Lower lobe of right lung (tissue), 2 donors: ENCODE results near the gene MYO1H. TPM values are rescaled to one million over a fixed set of nuclear protein-coding genes. Genes with fewer than 3 reads are reported as not detected.

Source experiments
- ATAC-seq, 2 donors: fragments of 200-7000 bp; cut with Tn5 transposase; one replicate each; pipeline ENCODE4 v1.9.1; 2020 to 2022; ENCODE audit warnings: mild to moderate bottlenecking in 2 of 2, moderate library complexity in 2 of 2
- DNase-seq: peaks from one replicate; pipeline ENCODE4 v3.0.0-alpha.2; 2020
- H3K27ac ChIP-seq: fragments of 200-600 bp; one replicate; pipeline ENCODE4 v1.8.0; 2022
- H3K27me3 ChIP-seq: fragments of 200-600 bp; one replicate; pipeline ENCODE4 v1.8.0; 2022; ENCODE audit warnings: low read depth
- H3K36me3 ChIP-seq: fragments of 200-600 bp; one replicate; pipeline ENCODE4 v1.8.0; 2022; ENCODE audit warnings: mild to moderate bottlenecking
- H3K4me1 ChIP-seq: fragments of 200-600 bp; one replicate; pipeline ENCODE4 v1.8.0; 2022
- H3K4me3 ChIP-seq: fragments of 200-600 bp; one replicate; pipeline ENCODE4 v1.8.0; 2022; ENCODE audit warnings: mild to moderate bottlenecking
- H3K9me3 ChIP-seq: fragments of 200-600 bp; one replicate; pipeline ENCODE4 v1.8.0; 2022
- intact Hi-C: fragments of 100-400 bp; cut with DNase I; formaldehyde crosslinking; loops from one replicate; pipeline ENCODE4 v1.11.0; 2022
- total RNA-seq: library from RNA; stranded (reverse); fragmentation: NEBNext Ultra II Directional; extraction: Animal tissue kit (Norgen Biotek cat#: 25700); gene quantifications from one replicate; pipeline ENCODE4 v1.2.1, GENCODE V29; 2021
- TF ChIP-seq, protein P1 (sequence below): fragments of 200-600 bp; IDR thresholded peaks from one replicate; pipeline ENCODE4 v1.8.0; 2022; ENCODE audit warnings: antibody characterized with exemption, mild to moderate bottlenecking
- donor health status: DM: no; HTN: yes; CAD: no; lungs with severe emphysema.

The MYO1H gene
- total RNA-seq, 1 donor from 2014 or later = 0.30 TPM

DNA sequence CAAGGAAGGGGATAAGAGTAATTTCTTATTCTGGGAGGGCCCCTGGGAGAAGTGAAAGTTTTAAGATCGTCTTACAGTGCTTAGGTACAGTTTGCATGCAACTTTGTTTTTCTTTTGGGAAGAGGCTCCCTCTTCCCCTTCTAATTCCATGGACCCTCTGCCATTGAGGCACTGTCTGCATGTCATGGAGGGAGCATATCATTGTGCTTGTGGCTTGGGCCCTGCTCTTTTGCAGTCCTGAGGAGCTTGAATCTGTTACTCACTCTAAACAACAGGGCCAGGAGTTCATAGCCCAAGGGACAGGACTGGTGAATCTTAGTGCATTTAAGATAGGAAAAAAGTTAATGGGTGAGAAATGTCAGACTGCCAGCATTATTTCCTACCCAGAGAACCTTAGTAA, 132.1 kb downstream of the MYO1H start:
- intact Hi-C loops = no loop called here
- no peak for ATAC-seq
- H3K9me3 ChIP-seq = no peaks in the 10 kb centered on the region

DNA sequence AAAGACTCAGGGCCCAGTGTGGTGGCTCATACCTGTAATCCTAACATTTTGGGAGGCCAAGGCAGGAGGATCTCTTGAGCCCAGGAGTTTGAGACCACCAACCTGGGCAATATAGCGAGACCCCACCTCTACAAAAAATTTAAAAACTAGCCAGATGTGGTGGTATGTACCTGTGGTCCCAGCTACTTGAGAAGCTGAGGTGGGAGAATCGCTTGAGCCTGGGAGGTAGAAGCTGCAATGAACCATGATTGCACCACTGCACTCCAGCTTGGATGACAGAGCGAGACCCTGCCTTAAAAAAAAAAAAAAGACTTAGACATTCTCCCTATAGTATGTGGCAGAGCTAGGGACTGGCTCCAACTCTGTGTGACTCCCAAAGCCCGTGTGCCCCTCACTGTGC, 132.7 kb downstream of the MYO1H start:
- Histone ChIP-seq H3K4me3 (no peak overlapping the region), H3K27me3 (no peaks in the 10 kb centered on the region), H3K9me3 (no peaks in the 10 kb centered on the region), H3K36me3 (peaks cover 27% of the 10 kb centered on the region), H3K4me1 (peaks cover 24% of the 10 kb centered on the region), H3K27ac (no peak overlapping the region)
- no peak for DNase-seq
- intact Hi-C loops = no loop called here
- TF ChIP-seq, protein P1, sequence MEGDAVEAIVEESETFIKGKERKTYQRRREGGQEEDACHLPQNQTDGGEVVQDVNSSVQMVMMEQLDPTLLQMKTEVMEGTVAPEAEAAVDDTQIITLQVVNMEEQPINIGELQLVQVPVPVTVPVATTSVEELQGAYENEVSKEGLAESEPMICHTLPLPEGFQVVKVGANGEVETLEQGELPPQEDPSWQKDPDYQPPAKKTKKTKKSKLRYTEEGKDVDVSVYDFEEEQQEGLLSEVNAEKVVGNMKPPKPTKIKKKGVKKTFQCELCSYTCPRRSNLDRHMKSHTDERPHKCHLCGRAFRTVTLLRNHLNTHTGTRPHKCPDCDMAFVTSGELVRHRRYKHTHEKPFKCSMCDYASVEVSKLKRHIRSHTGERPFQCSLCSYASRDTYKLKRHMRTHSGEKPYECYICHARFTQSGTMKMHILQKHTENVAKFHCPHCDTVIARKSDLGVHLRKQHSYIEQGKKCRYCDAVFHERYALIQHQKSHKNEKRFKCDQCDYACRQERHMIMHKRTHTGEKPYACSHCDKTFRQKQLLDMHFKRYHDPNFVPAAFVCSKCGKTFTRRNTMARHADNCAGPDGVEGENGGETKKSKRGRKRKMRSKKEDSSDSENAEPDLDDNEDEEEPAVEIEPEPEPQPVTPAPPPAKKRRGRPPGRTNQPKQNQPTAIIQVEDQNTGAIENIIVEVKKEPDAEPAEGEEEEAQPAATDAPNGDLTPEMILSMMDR = no peak
- ATAC-seq = no peak

More for the DNA sequence above, 132.1 kb downstream of the MYO1H start:
- TF ChIP-seq, protein P1 = no peak
- DNase-seq = no peak
- peaks cover 29% of the 10 kb centered on the region for H3K4me1 ChIP-seq
- no peaks in the 10 kb centered on the region for H3K27me3 ChIP-seq
- peaks cover 21% of the 10 kb centered on the region for H3K36me3 ChIP-seq
- H3K4me3 ChIP-seq = no peak overlapping the region
- H3K27ac ChIP-seq = no peak overlapping the region

DNA sequence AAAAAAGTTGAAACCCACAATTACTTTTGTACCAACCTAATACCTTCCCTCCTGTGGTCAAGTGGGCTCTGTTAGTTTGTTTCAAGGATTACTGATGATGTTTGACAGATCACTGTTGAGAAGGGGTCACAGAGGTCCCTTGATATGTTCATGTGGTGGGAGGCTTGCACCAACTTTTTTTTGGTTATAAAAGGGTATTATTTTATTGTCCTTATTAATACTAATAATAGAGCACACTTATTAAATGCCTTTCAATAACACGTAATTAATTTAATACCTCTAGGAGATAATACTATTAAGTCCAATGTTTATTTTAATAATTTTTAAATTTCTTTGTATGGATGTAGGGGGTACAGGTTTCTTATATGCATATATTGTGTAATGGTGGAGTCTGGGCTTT, 134.2 kb downstream of the MYO1H start:
- intact Hi-C loops = no loop called here
- TF ChIP-seq, protein P1 = no peak
- Histone ChIP-seq H3K9me3 (no peaks in the 10 kb centered on the region), H3K36me3 (peaks cover 42% of the 10 kb centered on the region), H3K27ac (no peak overlapping the region), H3K4me3 (no peak overlapping the region), H3K27me3 (no peaks in the 10 kb centered on the region), H3K4me1 (peaks cover 12% of the 10 kb centered on the region)
- no peak for DNase-seq
- ATAC-seq = no peak

DNA sequence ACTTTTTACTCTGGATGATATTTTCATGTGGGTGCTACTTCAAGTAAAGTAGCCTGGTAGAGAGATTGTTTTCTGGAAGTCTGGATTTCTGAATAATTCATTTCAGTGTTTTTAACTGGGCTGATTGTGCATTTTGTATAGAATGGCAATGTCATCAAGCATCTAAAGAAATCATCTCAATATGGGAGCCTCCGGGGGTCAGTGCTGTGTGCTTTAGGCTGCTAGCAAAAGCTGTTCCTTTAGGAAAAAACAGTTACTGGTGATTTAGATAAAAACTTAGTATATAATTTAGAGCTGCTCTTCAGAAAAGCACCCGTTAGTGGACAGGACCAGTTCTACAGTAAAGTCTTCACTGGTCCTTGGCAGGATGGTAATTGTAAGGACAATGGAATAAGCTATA, 134.8 kb downstream of the MYO1H start:
- TF ChIP-seq, protein P1 = no peak
- no peak overlapping the region for H3K27ac ChIP-seq
- ATAC-seq = no peak
- H3K27me3 ChIP-seq = no peaks in the 10 kb centered on the region
- peaks cover 12% of the 10 kb centered on the region for H3K4me1 ChIP-seq
- H3K4me3 ChIP-seq = no peak overlapping the region
- intact Hi-C loops = no loop called here
- no peaks in the 10 kb centered on the region for H3K9me3 ChIP-seq
- DNase-seq = no peak
- peaks cover 48% of the 10 kb centered on the region for H3K36me3 ChIP-seq

DNA sequence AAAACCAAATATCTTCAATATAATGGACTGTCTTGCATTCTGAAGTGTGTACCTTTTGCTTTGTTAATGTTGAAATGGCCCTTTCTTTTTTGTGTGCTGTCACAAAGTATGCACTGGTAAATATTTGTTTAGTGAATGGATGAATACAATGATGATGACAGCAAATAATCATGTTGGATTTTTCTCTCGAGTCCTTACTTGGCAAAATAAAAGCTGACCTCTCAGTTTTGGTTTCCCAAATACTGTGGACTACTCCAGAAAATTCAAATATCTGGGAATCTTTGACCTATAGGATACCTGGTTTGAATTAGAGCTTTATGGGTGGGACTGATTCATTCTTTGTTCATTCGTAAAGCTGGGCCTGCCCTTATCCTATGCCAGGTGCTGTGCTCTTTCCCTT, 135.2 kb downstream of the MYO1H start:
- H3K4me1 ChIP-seq = peaks cover 11% of the 10 kb centered on the region
- TF ChIP-seq, protein P1 = no peak
- H3K4me3 ChIP-seq = no peak overlapping the region
- no peak overlapping the region for H3K27ac ChIP-seq
- intact Hi-C loops = no loop called here
- DNase-seq (no peak), ATAC-seq (no peak)
- H3K27me3 ChIP-seq = no peaks in the 10 kb centered on the region
- H3K36me3 ChIP-seq = peaks cover 52% of the 10 kb centered on the region
- no peaks in the 10 kb centered on the region for H3K9me3 ChIP-seq

DNA sequence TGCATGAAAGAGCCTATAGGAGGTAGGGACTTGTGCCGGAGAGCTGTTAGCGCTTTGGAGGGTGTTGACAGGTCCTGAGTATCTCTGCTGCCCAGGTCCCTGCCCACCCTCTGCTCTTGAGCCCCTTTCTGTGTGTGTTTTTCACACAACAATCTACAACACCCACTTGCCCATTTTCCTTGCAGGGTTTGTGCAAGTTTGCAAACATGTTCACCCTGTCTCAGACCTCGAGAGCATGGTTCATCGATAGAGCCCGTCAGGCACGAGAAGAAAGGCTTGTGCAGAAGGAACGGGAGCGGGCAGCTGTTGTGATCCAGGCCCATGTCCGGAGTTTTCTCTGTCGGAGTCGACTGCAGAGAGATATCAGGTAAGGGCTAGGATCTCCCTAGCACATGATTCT, 135.6 kb downstream of the MYO1H start:
- Histone ChIP-seq H3K27ac (no peak overlapping the region), H3K4me1 (peaks cover 7% of the 10 kb centered on the region), H3K4me3 (no peak overlapping the region), H3K36me3 (peaks cover 56% of the 10 kb centered on the region), H3K9me3 (no peaks in the 10 kb centered on the region), H3K27me3 (no peaks in the 10 kb centered on the region)
- ATAC-seq (no peak), DNase-seq (no peak)
- TF ChIP-seq, protein P1 = no peak
- intact Hi-C loops = no loop called here
